HepG2 (cell line): Measurements from ENCODE around the gene POU2F1.

Experiments
- KLF13 ChIP-seq: sonication (generic); formaldehyde crosslinking; IDR thresholded peaks from 2 replicates; pipeline ENCODE4 v1.4.0; 2020; ENCODE audit warnings: mild to moderate bottlenecking, missing genetic modification reagents
- NR2F1 ChIP-seq, 2 experiments: fragments of 450-650 bp in 1 of 2; formaldehyde crosslinking in 1 of 2; IDR thresholded peaks; 2 replicates each; pipeline versions ENCODE4 v1.5.0 to v1.6.1; 2016 to 2020; ENCODE audit warnings: mild to moderate bottlenecking in 1 of 2, missing compliant biosample characterization in 1 of 2, missing genetic modification reagents in 1 of 2, moderate library complexity in 1 of 2
- TSC22D2 ChIP-seq: sonication (generic); formaldehyde crosslinking; IDR thresholded peaks from 2 replicates; pipeline ENCODE4 v1.5.1; 2020; ENCODE audit warnings: missing genetic modification reagents, mild to moderate bottlenecking, borderline replicate concordance

GRCh38 chr1:167251472-167251871 lies 30.8 kb downstream of the POU2F1 start:
- TF ChIP-seq TSC22D2 (CRISPR knock-in tag) (no peak), KLF13 (CRISPR knock-in tag) (no peak), NR2F1 (CRISPR knock-in tag; IDR thresholded peaks at IDR 0.05) (no peak)
